GM21526 (cell line): ENCODE results near the gene OR10V1.

Experiments
- ATAC-seq: cut with Tn5 transposase; IDR thresholded peaks from one replicate; pipeline ENCODE4 v1.9.1; 2021; ENCODE audit warnings: moderate library complexity; ENCODE audit not compliant: unreplicated experiment, low FRiP score

Gene OR10V1, protein sequence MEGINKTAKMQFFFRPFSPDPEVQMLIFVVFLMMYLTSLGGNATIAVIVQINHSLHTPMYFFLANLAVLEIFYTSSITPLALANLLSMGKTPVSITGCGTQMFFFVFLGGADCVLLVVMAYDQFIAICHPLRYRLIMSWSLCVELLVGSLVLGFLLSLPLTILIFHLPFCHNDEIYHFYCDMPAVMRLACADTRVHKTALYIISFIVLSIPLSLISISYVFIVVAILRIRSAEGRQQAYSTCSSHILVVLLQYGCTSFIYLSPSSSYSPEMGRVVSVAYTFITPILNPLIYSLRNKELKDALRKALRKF

DNA sequence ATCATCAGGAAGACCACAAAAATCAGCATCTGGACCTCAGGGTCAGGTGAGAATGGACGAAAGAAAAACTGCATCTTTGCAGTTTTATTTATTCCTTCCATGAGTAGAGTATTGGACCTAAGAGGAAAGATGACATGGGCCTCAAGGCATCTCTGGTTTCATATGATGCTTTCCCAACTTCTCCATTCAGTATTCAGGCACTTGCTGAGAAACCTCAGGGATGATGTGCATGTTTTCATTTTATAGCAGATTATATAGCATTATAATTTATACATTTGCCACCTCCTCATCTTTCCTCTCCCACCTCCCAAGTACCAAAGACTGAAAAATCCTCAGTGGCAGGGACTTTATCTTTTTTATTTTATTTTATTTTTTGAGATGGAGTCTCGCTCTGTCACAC is at the start of gene OR10V1:
Gene OR10V1, minus strand, starts transcription at position 101 of the 400 bp plus-strand sequence. Its CDS starts 0 bp downstream, at position 101.
- no peak for ATAC-seq

DNA sequence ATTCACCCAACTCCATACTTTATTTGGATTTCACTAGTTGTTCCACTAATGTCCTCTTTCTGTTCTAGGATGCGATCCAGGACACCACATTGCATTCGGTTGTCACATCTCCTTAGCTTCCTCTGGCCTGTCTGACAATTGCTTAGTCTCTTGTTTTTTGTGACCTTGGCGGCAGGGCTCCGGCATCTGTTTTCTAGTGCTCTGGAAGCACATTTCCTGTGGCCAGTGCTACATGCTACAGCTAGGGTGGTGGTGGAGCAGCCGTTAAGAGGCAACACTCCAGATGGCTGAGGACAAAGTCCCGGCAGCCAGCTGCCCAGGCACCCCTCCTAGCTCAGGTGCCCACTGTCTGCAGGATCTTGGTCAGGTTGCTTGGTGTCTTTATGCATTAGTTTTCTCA is 48.3 kb upstream of the OR10V1 start:
- no peak for ATAC-seq

DNA sequence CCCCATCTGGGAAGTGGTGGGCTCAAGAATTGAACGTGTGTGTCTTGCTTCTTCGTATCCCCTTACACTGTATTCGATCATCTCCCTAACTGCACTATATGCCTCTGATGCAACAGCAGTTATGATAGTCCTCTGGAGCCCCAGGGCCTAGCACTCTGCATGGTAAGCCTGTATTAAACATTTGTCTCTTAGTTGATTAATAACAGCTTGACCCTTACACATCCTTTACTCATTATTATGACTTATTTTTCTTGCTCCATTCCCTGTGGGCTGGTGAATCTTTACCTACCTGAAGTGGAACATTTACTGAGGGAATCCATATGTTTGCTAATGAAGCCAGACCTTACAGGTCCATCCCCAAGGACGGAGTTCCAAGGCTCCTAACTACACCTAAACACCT is 47.1 kb upstream of the OR10V1 start:
- ATAC-seq, result no peak

DNA sequence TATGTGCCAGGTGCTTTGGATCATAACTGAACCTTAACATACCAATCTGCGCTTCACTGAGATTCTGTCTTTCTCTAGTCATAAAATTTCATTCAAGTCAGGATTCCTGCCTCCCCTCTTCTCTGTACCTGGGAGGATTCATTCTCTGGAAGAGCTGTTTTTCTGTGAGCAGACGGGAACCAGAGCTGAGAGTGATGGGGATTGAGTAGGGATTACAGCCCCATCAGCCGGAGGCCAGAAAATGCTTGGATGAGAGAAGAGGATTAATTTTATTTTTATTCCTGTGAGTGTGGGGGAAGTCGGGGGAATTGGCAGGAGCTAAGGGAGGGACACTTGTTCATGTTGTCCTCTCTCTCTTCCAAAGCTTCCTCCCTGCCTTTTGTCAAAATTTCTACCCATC is 46.3 kb upstream of the OR10V1 start:
- no peak for ATAC-seq

DNA sequence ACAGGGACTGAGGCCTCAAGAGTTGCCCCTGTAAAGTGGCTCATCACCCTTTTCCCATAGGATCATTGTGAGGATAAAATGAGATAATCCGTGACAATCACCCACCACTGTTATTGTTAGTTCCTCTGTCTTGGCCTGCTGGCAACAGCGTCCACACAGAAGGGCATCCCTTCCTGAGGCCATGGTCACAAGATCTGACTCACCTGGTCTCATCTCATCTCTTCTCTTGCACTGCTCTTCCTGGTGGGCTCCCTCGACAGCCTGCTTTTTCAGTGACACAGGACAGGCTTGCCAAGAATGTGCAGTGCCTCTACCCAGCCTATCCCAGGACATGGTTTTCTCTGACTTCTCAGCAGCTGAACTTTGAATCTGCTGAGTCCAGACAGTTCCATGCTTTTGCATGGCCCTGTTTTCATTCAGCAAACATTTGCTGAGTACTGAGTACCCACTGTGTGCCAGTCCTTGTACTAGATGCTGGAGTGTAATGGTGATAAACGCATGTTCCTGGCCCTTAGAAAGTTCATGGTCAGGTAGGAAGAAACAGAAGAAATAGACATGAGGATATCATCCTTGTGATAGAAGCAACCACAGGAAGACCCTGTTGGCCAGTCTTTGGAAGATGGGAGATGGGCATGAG is 44.9 kb upstream of the OR10V1 start:
- ATAC-seq, result no peak

DNA sequence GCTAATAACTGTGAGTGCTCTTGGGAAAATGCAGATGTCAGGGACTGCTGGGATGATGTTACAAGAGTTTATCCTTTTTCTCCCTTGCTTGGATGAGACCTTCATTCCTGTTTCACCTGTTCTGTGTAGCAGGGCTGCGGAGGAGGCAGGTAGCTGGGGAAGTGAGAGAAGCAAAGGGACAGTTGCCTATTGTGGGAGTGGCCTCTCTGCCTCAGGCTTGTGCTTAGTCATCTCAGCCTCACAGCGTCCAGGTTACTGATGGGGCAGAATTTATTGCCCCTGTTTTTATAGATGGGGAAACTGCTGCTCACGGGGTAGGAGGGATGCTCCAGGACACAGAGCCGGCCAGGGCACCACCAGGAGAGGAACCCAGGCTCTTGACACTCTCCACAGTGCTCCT is 43.2 kb upstream of the OR10V1 start:
- no peak for ATAC-seq

DNA sequence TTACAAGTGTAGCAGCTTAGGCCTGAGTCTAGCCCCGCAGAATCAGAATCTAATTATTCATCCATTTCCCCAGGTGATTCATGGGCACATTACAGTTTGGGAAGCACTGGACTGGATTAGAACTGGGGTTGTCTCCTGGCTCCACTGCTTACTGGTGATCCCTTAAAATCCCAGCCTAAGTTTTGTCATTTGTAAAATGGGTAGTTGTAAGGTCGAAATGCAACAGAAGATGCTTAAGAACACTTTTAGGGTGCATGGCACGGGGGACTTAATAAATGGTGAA is 42.9 kb upstream of the OR10V1 start:
- ATAC-seq, result no peak

DNA sequence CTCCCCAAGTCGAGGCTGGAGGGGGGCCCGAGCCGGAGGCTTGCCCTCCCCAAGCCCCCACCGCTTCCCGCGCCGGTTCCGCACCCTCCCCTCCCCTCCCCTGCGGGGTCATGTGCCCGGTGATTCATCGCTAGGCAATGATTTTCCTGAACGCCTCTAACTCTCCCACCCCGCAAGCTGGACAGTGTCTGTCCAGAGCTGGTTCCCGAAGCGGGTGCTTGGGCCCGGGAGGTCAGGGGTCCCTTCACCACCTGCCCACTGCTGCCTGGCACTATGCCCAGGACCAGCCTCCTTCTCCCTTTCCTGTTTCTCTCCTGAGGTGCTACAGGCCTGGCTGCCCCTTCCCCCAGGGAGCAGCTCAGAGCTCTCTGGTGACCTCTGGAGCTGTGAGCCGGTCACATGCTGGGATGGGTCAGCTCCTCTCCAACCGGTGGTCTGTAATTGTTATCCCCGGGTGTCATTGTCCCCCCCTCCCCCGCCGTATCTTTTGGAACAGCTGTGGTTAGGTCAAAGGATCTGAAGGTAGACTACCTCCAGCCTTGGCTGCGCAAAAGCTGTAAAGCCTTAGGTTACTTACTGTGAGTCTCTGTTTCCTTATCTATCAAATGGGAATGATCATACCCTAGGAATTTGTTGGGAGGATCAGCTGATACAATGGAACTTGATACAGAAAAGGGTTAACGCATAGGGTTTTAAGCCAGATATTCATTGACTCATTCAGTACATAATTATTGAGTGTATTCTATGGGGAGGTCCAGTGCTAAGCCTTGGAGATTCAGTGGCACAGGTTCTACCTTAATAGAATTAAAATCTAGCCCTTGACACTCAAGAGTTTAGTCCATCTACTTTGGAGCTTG is 42.3 kb upstream of the OR10V1 start:
- no peak for ATAC-seq

DNA sequence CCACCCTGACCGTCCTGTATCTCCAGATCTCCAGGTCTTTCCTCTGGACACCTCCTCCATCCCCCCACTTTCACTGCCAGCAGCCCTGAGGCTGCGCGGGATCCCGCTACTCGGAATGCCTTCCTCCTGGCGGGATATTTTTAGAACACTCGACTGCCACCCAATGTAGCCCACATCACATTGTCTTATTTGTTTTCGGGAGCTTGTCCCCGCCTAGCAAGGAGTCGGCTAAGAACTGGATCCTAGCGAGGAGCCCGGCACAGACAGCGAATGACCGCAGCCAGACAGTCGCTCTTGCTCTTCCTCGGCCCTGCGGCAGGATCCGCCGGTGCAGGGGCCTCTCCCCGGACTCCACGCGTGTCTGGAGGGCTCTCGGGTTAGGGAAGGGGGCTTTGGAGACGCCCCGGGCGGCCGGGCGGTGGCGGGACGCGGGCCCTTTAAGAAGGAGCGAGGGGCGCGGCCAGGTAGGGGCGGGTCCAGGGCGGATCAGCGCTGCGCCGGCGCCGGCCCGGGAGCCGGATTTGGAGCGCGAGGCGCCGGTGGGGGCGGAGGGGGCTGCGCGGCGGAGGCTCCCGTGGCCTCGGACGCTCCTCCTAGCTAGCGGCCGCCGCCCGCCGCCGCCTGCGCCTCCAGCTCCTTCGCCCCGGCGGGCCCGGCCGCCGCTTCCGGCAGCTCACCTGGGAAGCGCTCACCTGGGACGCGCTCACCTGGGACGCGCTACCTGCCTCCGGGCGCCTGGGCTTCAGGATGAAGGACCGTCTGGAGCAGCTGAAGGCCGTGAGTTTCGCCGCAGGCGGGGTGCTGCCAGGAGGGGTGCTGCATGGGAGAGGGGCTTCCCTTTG is 41.4 kb upstream of the OR10V1 start, which contains the start of gene STX3:
Gene STX3, plus strand, starts transcription at position 518 of the 842 bp plus-strand sequence. Its CDS starts 230 bp downstream, at position 748.
- peak; percentile 73 for ATAC-seq

DNA sequence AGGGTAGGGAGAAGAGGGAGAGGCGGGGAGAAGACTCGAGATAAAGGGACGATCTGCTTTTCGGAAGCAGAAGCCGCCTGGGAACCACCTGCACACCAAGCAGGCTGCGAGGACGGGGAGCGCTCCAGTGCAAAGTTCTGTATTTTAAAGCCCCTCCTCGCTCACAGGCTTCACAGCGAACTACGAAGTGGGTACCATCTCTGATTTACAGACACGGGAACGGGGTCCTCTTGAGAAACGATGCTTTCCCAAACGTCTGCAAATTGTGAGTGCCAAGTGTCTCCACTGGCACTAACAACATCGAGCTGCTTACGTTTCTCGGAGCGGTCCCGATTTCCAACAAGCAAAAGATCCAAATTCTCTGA is 40.8 kb upstream of the OR10V1 start:
- ATAC-seq, result peak; percentile 12

DNA sequence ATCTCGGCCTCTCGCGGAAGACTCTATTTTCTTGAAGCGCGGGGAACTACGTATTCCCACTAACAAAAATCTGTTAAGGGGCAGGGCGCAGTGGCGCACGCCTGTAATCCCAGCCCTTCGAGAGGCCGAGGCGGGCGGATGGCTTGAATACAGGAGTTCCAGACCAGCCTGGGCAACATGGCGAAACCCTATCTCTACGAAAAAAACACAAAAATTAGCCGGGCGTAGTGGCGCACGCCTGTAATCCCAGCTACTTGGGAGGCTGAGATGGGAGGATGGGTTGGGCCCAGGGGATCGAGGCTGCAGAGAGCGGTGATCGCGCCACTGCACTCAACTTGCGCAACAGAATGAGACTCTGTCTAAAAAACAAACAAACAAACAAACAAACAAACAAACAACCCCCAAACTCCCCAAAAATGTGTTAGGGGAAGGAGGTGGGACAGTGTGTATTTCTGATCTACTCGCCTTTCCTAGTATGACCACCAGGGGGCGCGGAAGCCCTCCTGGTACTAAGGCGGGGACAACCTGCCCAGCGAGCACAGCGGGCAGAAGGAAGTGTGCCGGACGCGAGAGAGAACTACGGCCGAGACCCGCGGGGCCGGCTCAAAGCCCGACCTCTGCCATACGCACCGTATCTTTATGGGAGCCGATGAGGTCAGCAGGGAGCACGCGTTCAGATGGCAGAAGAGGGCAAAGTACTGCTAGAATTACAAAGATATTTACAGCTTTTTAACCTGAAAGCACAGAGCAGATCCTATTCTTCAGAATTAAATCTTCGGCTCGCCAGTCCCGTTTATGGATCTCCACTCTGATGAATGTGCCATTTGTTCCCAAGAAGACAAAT is 40.2 kb upstream of the OR10V1 start:
- peak; percentile 73 for ATAC-seq

DNA sequence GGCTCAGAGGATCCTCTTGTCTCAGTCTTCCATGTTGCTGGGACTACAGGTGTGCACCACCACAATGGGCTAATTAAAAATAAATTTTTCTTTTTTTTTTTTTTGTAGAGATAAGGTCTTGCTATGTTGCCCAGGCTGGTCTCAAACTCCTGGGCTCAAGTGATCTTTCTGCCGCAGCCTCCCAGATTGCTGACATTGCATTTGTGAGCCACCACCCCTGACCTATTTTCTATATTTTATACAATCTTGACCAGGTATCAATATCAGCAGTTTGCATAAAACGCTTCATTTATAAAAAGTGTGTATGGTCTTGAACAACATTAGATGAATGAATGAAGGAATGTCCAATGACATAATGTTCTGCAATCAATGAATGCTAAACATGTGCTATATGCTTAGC is 32.5 kb upstream of the OR10V1 start:
- ATAC-seq, result no peak

DNA sequence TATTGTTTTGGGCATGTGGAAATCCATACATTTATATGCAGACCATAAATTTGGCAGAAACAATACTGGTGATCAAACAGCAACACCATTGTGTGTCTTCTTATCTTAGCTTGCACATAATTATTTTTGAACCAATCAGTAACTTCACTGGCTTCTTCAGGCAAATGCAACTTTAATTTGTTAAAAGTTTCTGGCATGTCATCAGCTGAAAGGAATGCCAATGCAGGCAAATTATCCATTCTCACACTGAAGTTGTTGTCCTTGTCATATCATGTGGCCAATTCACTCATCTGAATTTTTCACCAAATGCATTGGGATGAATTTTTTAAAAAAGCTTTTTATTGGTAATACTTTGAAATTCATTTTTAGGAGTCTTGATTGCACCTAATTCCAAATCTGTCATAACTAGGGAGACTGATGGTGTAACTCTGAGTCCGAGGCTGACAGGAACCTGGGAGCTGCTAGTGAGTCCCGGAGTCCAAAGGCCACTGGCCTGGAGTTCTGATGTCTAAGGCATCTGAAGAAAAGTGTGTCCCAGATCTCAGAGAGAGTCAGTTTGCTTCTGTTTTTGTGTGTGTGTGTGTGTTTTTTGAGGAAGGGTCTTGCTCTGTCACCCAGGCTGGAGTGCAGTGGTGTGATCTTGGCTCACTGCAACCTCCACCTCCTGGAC is 17.4 kb upstream of the OR10V1 start:
- no peak for ATAC-seq

DNA sequence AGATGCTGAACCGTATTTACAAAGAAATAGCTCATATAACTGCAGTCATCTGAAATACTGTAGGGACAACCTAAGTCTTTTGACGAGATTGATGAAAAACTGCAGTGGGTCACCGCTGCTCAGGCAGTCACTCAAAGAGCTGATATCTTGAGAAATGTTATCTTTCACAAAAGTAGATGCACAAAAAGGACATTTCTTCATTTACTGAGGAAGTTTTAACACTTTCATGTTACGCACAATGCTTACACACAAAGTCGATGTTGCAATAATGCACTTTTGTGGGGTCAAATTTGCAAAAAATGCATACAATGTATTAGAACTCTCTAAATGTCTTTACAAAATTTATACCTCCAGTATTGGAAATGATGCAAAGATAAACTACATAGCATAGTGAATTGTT is 16.2 kb upstream of the OR10V1 start:
- ATAC-seq, result no peak

DNA sequence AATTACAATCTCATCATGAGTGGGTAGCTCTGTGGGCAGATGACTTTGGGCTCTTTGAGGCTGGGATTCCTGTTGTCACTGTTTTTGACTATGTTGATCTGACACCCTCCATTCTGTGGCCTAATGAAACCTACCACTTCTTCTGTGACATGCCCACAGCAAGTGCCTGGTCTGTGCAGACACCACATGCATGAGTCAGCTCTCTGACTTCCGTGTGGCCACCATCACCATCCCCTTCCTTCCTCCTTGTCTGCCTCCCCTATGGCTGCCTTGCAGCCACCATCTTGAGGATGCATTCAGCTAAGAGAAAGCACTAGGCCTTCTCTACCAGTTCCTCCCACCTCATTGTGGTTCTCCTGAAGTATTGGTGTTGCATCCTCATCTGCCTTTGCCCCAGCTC is 15.3 kb upstream of the OR10V1 start:
- no peak for ATAC-seq

DNA sequence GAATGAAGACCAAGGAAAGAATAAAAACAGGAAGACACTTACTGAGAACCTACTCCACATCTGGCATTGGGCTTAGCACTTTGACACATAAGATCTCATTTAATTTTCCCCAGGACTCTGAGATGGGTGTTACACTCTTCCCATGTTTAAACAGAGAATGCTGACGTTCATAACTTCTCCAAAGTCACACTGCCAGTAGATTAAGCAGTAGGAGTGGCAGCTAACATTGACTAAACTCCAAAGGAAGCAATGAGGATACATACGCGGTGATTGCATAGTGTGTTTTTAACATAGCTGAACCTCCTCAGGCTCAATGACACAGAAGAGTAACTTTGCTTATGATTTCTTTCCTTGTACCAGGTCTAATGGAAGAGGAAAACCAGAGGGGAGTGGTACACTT is 14.5 kb upstream of the OR10V1 start:
- ATAC-seq, result no peak

DNA sequence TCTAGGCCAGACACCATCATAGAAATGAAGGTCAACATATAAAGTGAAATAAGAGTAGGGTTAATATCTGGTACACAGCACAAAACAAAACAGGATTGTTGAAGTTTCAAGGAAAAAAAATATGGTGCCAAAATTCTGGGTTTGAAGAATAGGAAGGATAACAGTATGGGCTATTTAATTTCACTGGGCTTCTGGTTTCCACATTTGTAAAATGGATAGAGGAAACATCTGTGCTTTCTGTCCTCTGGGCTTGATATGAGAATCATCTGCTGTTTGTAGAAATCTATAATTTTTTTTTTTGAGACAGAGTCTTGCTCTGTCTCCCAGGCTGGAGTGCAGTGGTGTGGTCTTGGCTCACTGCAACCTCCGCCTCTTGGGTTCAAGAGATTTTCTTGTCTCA is 13.8 kb upstream of the OR10V1 start:
- ATAC-seq, result no peak

DNA sequence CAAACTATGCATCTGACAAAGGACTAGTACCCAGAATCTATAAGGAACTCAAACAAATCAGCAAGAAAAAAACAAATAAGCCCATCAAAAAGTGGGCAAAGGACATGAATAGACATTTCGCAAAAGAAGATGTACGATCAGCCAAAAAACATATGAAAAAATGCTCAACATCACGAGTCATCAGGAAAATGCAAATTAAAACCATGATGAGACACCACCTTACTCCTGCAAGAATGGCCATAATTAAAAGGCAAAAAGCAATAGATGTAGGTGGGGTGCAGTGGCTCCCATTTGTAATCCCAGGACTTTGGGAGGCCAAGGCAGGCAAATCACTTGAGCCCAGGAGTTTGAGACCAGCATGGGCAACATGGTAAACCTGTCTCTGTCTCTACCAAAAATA is 10.4 kb upstream of the OR10V1 start:
- ATAC-seq, result no peak

DNA sequence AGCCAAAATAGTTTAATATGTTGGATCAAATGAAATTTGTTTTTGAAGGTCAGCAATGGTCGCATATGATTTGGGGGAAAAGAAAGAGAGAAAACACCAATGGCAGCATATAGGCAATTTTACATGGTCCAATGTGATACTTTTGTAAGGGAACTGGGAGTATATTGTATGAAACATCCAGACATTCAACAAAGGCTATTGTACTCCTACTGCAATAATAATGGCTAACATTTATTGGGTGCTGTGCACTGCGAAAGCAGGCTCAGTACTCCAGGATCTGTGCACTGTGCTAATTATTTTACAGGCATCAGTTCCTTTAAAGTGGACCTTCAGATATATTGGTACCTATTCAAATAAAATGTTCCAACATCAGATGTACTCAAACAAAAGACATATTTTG is 5.9 kb upstream of the OR10V1 start:
- no peak for ATAC-seq
